HG03460 (cell line): ENCODE measurements around the gene ABHD8.
"Not testable (repeated sequence)": the region's sequence is repeated elsewhere in the genome, so short reads cannot be mapped to it uniquely, and the experiment has no call there.

Source experiments
- ATAC-seq: cut with Tn5 transposase; IDR thresholded peaks from one replicate; pipeline ENCODE4 v1.9.1; 2021; ENCODE audit not compliant: unreplicated experiment

Gene ABHD8

DNA sequence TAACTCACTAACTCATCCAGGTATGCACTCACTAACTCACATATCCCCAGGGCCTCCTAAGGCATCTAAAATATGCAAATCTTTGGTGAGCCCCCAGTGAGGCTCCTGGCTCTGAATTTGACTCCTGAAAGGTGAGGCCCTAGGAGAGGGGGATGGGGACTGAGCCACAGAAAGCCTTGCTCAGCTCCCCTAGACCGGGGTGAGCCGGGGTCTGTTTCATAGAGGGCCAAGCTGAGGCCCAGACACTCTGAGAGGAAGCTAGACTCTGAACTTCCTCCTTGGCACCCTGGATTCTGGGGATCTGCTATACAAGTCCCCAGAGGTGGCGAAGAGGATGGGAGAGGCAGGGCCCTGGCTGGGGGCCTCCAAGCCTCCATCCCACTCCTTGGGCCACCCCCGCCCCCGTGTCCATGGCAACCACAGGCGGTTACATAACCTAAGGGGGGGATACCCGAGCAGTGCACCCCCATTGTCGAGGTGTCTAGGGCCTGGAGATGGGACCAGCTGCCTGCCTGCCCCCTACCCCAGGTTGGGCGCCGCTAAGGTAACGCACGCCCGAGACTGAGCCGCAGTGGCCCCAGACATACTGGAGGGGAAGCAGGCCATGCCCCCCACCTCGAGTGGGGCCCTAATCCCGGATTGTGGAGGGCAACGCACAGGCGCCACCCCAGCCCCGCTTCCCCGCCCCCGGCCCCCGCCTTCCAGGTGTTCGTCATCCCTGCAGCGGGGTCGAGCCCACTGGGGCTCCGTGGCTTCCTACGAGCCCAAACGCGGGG is 646 bp downstream of the ABHD8 start:
- no peak for ATAC-seq

- ATAC-seq = no peak
These were observed 2.1 kb downstream of the ABHD8 start for GRCh38 chr19:17300992-17301619.

- no peak for ATAC-seq
These were observed 6.2 kb downstream of the ABHD8 start for GRCh38 chr19:17296976-17297375.

GRCh38 chr19:17296273-17296672 is 7.0 kb downstream of the ABHD8 start:
- ATAC-seq = no peak

- ATAC-seq = not testable (repeated sequence)
These were observed 7.7 kb downstream of the ABHD8 start for GRCh38 chr19:17295551-17295950.

DNA sequence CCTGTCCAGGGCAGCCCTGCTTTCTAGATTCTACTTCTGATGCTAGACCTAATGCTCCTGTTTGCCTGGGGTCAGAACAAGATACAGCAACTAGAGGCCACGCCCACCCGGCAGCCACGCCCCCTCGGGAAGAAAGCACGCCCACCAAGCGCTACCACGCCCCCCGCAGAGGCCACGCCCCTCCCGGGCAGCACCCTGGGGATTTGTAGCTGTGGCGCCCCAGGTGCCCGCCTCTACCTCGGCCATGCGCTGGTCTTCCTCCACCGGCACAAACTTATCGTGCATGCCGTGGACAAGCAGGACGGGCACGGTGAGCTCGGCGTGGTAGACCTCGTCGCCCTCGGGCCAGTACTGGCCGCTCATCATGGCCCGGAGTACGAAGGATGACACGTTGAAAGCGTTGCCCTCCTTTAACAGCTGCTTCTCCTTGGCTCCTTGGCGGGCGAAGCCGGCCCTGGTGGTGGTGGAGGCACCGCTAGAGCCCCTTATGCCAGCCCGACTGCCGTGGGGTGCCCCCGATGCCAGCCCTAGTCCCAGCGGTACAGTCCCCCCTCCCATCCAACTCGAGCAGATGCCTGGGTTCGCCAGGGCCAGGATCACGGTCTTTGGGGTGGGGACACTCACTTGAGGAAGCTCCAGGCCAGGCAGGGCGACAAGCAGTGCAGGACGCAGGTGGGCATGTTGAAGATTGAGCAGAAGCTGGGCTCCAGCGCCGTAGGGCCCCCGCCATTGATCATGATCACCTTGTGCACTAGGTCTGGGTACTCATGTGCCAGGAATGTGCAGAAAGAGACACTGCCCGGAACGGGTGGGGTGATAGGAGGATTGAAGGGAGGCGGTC is 9.0 kb downstream of the ABHD8 start:
- no peak for ATAC-seq

DNA sequence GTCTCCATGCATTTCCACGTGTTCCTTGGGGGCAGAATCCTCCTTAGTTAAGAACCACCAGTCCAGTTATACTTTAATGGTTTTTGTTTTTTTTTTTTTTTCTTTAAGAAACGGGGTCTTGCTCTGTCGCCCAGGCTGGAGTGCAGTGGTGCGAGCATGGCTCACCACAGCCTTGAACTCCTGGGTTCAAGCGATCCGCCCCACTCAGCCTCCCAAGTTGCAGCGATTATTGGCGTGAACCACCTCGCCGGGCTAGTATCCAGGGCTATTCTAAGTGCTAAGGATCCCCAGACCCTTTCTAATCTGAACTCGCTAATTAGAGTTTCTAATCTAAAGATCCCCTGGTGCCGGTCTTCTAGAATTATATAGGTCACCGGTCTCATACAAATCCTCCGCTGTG is 9.6 kb downstream of the ABHD8 start:
- ATAC-seq = no peak

DNA sequence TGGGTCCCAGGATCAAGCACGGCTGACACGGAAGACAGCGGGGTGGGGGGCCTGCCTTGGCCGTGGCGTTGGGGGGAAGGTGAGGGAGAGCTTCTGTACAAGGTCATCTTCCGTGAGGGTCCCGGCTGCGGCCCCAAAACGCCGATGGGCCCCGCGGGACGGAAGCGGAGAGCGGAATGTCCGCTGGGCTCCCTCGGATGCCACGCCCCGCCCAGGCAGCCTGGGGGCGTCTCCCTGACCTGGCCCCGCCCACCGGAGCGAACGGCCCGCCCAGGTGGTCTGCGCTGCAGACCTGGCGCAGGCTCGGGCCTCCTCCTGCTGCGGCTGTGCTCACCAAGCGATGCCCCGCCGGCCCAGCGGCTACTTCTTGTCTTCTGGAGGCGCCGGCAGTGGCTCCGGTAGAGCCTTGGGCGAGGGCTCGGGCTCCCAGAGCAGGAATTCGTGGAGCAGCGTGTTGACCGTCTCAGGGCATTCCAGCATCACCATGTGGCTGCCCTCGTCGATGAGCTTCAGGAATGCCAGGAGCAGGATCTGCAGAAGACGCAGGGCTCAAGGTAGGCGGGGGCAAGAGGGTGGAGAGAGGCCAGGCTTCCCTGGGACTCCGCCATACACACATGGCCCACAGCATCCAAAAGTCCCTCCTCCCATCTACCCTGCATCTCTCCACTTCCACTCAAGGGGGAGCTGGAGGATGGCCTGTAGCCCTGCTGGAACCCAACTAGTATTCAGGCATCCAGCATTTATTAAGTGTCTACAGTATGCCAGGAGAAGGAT is 10.7 kb downstream of the ABHD8 start:
- peak; percentile 83 for ATAC-seq

GRCh38 chr19:17289489-17289888 is 13.7 kb downstream of the ABHD8 start:
- no peak for ATAC-seq

GRCh38 chr19:17286752-17287151 is 16.5 kb downstream of the ABHD8 start:
- ATAC-seq = no peak

- ATAC-seq = no peak
These were observed 17.0 kb downstream of the ABHD8 start for GRCh38 chr19:17286263-17286662.

DNA sequence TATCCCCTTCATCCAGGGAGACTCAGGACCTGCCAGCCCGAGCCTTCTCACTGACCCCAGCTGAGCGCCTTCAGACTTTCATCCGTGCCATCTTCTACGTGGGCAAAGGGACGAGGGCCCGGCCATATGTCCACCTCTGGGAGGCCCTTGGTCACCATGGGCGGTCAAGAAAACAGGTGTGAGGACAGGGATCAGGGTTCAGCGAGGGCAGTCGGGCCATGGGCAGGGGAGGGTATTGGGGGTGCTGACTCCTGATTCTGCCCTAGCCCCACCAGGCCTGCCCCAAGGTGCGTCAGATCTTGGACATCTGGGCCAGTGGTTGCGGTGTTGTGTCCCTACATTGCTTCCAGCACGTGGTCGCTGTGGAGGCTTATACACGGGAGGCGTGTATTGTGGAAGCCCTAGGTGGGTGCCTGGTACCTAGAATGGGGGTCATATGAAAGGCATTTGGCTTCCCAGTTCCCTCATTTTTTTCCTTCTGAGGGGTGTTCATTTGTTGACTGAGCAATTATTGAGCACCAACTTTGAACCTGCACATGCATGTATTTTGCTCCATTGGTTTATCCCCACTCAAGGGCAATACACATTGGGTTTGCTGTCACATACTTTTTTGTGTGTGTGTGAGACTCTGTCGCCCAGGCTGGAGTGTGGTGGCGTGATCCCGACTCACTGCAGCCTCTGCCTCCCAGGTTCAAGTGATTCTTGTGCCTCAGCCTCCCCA is 17.6 kb downstream of the ABHD8 start:
- ATAC-seq = no peak

DNA sequence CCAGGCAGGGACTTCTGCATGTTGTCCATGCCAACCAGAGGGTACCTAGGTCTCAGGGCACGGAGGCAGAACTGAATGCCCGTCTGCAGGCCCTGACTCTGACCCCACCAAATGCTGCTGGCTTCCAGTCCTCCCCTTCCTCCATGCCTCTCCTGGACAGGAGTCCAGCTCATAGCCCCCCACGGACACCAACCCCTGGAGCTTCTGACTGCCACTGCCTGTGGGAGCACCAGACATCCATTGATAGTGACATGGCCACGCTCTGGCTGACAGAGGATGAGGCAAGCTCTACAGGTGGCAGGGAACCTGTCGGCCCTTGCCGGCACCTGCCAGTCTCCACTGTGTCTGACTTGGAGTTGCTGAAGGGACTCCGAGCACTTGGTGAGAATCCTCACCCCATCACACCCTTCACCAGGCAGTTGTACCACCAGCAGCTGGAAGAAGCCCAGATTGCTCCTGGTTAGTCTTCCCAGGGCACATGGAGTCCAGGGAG is 19.7 kb downstream of the ABHD8 start:
- no peak for ATAC-seq

- peak; percentile 72 for ATAC-seq
These were observed 20.6 kb downstream of the ABHD8 start for GRCh38 chr19:17282488-17283125.

DNA sequence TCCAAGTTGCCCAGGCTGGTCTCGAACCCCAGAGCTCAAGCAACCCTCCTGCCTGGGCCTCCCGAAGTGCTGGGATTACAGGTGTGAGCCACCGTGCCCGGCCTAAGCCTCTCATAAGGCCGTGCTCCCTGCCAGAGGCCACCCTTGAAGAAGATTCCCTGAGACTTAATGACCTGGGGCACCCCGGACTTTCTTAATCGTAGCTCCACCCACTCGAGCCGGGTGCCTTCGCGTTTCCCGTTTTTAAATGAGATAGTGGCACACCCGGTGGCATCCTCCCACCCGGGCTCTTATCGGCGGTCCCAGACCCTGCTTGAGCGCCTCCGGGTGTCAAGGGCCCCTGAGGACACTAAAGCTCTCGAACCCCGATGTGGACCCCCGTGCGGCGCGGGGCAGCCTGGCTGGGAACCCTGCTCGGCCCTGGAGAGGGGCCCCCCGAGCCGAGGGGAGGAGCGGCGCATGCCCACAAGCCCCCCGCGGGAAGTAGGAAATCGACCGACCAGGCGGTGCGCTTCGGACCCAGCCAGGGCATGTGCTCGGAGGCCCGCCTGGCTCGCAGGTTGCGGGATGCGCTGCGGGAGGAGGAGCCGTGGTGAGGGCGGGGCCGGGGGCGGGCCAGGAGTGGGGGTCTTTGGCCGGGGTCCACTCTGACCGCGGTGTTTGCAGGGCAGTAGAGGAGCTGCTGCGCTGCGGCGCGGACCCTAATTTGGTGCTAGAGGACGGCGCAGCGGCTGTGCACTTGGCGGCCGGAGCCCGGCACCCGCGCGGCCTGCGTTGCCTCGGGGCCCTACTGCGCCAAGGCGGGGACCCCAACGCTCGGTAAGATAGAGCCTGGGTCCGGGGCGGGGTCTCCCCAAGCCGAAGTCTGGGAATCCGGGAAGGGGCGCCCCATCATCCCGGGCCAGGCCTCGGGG is 21.6 kb downstream of the ABHD8 start, which contains the start of gene ANKLE1:
Gene ANKLE1, plus strand, starts transcription at position 511 of the 914 bp plus-strand sequence. Its CDS starts 20 bp downstream, at position 531.
- no peak for ATAC-seq

DNA sequence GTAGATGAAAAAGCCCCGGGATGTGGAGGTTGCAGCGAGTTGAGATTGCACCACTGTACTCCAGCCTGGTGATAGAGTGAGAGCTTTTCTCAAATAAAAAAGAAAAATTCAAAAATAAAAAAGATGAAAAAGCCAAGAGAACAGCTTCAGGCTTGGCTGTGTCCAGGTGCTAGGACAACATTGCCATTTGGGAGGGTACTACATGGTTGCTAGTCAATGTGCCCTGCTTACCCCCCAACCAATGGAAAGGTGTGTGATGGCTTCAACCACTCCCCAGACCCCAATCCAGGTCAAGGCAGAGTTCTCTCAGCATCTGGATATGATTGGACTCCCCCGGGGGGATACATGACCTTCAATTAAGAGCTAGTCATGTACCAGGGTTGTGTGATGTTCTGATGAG is 23.8 kb downstream of the ABHD8 start:
- no peak for ATAC-seq

DNA sequence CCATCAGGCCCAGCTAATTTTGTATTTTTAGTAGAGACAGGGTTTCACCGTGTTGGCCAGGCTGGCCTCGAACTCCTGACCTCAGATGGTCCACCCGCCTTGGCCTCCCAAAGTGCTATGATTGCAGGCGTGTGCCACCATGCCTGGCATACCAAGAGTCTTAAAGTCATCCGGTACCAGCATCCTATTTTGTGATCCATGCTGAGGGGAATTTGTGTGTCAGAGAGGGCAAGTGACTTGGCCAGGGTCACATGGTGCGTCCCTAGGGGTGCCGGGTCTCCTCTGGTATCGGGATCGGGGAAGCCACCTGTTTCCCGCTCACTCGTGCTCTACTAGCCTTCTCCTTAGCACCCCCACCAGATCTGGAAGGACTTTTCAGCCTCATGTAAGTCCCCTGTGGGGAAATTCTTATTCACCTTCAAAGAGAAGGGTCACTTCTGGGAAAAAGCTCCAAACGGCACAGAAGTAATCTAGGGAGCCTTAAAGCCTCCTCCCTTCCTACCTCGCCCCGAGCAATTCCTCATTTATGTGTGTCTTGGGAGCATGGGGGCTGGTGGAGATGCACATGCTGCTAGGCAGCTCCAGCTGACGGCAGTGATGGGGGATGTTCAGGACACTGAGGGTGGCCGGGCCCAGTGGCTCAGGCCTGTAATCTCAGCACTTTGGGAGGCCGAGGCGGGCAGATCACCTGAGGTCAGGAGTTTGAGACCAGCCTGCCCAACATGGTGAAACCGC is 27.6 kb downstream of the ABHD8 start:
- no peak for ATAC-seq

DNA sequence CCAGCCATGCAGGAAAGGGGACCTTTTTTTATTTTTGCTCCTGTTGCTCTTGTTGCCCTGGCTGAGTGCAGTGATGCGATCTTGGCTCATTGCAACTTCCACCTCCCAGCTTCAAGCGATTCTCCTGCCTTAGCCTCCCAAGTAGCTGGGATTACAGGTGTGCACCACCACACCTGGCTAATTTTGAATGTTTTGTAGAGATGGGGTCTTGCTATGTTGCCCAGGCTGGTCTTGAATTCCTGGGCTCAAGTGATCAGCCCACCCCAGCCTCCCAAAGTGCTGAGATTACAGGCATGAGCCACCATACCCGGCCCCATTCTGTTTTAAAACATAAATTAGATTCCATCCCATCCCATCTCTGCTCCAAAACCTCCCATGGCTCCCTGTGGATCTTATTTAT is 28.3 kb downstream of the ABHD8 start:
- not testable (repeated sequence) for ATAC-seq
